HL-60/S4 treated with retinoic acid at 250 ng/mL for 4 days and 3 days (cell line): Measurements from ENCODE around the gene TMEM30B.
"Not testable (repeated sequence)": the region's sequence is repeated elsewhere in the genome, so short reads cannot be mapped to it uniquely, and the experiment has no call there.

Experiments
- in situ Hi-C: fragments of 300-500 bp; cut with MboI; formaldehyde crosslinking; loops from 2 replicates; pipeline ENCODE4 v1.7.0; 2022; ENCODE audit warnings: low sequenced_read_pairs

The TMEM30B gene

GRCh38 chr14:61240206-61240605, 40.9 kb downstream of the TMEM30B start:
- in situ Hi-C loops = no loop called here

- in situ Hi-C loops = not testable (repeated sequence)
Measured at GRCh38 chr14:61239285-61239684, 41.9 kb downstream of the TMEM30B start.

DNA sequence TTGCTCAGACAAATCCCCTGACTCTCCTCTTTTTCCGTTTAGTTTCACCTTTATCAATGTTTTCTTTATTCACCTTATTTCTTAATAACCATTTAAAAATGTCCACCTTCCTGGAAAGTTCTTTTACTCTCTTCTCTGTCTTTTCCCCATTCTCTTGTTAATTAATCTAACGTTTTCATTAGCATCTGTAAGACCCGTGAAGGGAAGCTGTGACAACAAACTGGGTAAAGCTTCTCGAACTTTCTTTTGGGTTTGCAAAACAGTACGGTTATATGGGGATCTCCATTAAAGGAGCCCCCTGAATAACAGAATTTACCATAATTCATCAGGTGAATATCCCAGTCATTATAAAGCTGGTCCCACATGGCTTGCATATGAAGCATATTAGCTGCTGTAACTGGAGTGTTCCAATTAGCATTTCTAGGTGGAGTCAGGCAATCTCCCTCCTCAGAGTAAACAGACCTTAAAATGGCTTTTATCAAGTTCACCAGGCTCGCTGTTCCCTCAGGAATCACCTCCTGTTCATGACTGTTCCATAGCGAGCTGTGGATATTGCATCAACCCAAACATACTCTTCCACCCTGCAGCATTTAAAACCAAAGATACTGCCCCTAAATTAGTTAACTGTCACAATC, 42.4 kb downstream of the TMEM30B start:
- in situ Hi-C loops = no loop called here

- in situ Hi-C loops = no loop called here
Measured at GRCh38 chr14:61234215-61234916, 46.8 kb downstream of the TMEM30B start.

- in situ Hi-C loops = no loop called here
Measured at GRCh38 chr14:61233436-61233956, 47.6 kb downstream of the TMEM30B start.

- in situ Hi-C loops = no loop called here
Measured at GRCh38 chr14:61231810-61232209, 49.3 kb downstream of the TMEM30B start.

GRCh38 chr14:61229981-61230380, 51.2 kb downstream of the TMEM30B start:
- in situ Hi-C loops = no loop called here

GRCh38 chr14:61229475-61229888, 51.7 kb downstream of the TMEM30B start:
- in situ Hi-C loops = no loop called here

GRCh38 chr14:61227884-61228591, 53.1 kb downstream of the TMEM30B start:
- in situ Hi-C loops = no loop called here
